ENCODE data around the gene ZC3H7A. TPM values are rescaled to one million over a fixed set of nuclear protein-coding genes. Genes with fewer than 3 reads are reported as not detected.

Gene ZC3H7A
- total and polyA plus RNA-seq, 4 donors, result 12.4 to 37.7 (median 24.7) TPM

DNA sequence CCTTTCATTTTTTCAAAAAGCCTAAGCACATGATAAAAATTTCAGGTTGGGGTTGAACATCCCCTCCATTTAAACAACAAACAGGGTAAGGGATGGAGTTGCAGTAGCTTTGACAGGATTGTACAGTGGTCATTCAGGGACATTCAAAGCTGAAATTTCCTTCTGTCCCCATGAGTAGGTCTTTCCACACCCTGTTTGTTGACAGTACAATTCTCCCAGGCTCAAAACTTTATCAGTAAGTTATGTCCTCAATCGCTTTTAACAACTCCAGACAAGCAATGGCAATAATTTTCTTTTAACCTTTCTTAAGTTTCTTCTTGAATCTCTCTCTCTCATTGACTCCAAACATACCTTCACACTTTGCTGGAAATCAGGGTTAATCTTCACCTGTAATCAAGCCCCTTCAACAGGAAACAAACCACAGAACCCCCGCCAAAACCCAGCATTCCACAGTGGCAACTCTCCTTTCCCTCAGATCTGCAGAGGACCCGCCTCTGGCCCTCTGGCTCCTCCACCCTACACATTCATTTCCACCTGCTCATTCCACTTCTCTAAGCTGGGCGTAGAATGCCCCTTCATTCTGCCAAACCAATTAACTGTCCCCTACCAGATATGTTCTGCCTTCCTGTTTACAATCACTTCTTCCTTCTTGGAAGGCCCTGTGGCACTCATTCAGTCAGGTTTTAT lies 75.1 kb downstream of the ZC3H7A start:
- H3K27me3 ChIP-seq (ENCODE audit: control insufficient read depth in 4 of 4, insufficient read depth in 4 of 4, low read length in 3 of 4), result no peaks in the 10 kb centered on the region
- TF ChIP-seq NR2F2 (IDR thresholded peaks at IDR 0.05) (no peak), YY1 (IDR thresholded peaks at IDR 0.05) (no peak), FOXA2 (IDR thresholded peaks at IDR 0.05) (no peak), HNF4A (conservative IDR thresholded peaks at IDR 0.05) (no peak), JUND (IDR thresholded peaks at IDR 0.05) (no peak), SP1 (IDR thresholded peaks at IDR 0.05) (no peak), TAF1 (conservative IDR thresholded peaks at IDR 0.05) (no peak)
- TF ChIP-seq, protein P1, sequence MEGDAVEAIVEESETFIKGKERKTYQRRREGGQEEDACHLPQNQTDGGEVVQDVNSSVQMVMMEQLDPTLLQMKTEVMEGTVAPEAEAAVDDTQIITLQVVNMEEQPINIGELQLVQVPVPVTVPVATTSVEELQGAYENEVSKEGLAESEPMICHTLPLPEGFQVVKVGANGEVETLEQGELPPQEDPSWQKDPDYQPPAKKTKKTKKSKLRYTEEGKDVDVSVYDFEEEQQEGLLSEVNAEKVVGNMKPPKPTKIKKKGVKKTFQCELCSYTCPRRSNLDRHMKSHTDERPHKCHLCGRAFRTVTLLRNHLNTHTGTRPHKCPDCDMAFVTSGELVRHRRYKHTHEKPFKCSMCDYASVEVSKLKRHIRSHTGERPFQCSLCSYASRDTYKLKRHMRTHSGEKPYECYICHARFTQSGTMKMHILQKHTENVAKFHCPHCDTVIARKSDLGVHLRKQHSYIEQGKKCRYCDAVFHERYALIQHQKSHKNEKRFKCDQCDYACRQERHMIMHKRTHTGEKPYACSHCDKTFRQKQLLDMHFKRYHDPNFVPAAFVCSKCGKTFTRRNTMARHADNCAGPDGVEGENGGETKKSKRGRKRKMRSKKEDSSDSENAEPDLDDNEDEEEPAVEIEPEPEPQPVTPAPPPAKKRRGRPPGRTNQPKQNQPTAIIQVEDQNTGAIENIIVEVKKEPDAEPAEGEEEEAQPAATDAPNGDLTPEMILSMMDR (IDR thresholded peaks at IDR 0.05; ENCODE audit: low read depth, low read length, missing input control), result no peak
- TF ChIP-seq, protein P2, sequence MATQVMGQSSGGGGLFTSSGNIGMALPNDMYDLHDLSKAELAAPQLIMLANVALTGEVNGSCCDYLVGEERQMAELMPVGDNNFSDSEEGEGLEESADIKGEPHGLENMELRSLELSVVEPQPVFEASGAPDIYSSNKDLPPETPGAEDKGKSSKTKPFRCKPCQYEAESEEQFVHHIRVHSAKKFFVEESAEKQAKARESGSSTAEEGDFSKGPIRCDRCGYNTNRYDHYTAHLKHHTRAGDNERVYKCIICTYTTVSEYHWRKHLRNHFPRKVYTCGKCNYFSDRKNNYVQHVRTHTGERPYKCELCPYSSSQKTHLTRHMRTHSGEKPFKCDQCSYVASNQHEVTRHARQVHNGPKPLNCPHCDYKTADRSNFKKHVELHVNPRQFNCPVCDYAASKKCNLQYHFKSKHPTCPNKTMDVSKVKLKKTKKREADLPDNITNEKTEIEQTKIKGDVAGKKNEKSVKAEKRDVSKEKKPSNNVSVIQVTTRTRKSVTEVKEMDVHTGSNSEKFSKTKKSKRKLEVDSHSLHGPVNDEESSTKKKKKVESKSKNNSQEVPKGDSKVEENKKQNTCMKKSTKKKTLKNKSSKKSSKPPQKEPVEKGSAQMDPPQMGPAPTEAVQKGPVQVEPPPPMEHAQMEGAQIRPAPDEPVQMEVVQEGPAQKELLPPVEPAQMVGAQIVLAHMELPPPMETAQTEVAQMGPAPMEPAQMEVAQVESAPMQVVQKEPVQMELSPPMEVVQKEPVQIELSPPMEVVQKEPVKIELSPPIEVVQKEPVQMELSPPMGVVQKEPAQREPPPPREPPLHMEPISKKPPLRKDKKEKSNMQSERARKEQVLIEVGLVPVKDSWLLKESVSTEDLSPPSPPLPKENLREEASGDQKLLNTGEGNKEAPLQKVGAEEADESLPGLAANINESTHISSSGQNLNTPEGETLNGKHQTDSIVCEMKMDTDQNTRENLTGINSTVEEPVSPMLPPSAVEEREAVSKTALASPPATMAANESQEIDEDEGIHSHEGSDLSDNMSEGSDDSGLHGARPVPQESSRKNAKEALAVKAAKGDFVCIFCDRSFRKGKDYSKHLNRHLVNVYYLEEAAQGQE (IDR thresholded peaks at IDR 0.05), result no peak
- TF ChIP-seq, protein P3, sequence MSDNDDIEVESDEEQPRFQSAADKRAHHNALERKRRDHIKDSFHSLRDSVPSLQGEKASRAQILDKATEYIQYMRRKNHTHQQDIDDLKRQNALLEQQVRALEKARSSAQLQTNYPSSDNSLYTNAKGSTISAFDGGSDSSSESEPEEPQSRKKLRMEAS (IDR thresholded peaks at IDR 0.05), result no peak
- TF ChIP-seq, protein P4, sequence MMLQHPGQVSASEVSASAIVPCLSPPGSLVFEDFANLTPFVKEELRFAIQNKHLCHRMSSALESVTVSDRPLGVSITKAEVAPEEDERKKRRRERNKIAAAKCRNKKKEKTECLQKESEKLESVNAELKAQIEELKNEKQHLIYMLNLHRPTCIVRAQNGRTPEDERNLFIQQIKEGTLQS (IDR thresholded peaks at IDR 0.05), result no peak
- H3K4me1 ChIP-seq (ENCODE audit: control insufficient read depth in 4 of 4, insufficient read depth in 4 of 4, low read length in 3 of 4), result peaks cover 8 to 36% (median 14%) of the 10 kb centered on the region in 4 donors
- no peak for DNase-seq (ENCODE audit: low spot score)
- no peak overlapping the region for H3K27ac ChIP-seq (ENCODE audit: low read depth in 1 of 2, low read length in 2 of 2)
- H3K9ac ChIP-seq (ENCODE audit: low read depth in 1 of 2, low read length in 2 of 2), result no peak overlapping the region
- peaks cover 12 to 23% (median 17%) of the 10 kb centered on the region in 4 donors for H3K36me3 ChIP-seq (ENCODE audit: control insufficient read depth in 4 of 4, insufficient read depth in 3 of 4, low read depth in 1 of 4, low read length in 3 of 4)
- 80% methylated on average over 4 of the region's 4 CpGs for WGBS
- no peaks in the 10 kb centered on the region for H3K9me3 ChIP-seq (ENCODE audit: control insufficient read depth in 4 of 4, low read length in 3 of 4)
- H3K4me3 ChIP-seq (ENCODE audit: low read depth in 1 of 3, low read length in 3 of 3), result no peak overlapping the region

DNA sequence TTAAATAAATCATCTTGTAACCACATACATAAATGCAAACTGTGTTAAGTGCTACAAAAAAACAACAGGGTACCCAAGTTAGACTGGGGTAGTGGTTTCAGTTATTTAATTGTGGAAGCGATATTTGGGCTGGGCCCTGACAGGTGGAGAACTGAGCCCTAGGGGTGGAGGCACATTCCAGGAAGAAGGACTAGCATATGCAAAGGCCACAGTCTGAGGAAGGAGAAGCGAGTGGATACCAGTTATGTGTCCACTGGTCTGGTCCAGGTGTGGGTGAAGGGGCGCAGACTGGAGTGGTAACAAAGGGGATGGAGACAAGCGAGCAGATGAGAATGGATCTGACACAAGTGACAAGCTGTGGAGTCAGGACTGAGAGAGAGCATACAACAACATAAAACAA lies 77.3 kb downstream of the ZC3H7A start:
- 99% methylated on average over 4 of the region's 4 CpGs for WGBS
- Histone ChIP-seq H3K4me1 (ENCODE audit: control insufficient read depth in 4 of 4, insufficient read depth in 4 of 4, low read length in 3 of 4) (peaks cover 4 to 25% (median 11%) of the 10 kb centered on the region in 4 donors), H3K9me3 (ENCODE audit: control insufficient read depth in 4 of 4, low read length in 3 of 4) (no peaks in the 10 kb centered on the region), H3K27me3 (ENCODE audit: control insufficient read depth in 4 of 4, insufficient read depth in 4 of 4, low read length in 3 of 4) (no peaks in the 10 kb centered on the region), H3K36me3 (ENCODE audit: control insufficient read depth in 4 of 4, insufficient read depth in 3 of 4, low read depth in 1 of 4, low read length in 3 of 4) (peaks cover 12 to 29% (median 18%) of the 10 kb centered on the region in 4 donors), H3K4me3 (ENCODE audit: low read depth in 1 of 3, low read length in 3 of 3) (no peak overlapping the region), H3K9ac (ENCODE audit: low read depth in 1 of 2, low read length in 2 of 2) (no peak overlapping the region), H3K27ac (ENCODE audit: low read depth in 1 of 2, low read length in 2 of 2) (no peak overlapping the region)
- no peak for DNase-seq (ENCODE audit: low spot score)
- TF ChIP-seq NR2F2 (IDR thresholded peaks at IDR 0.05) (no peak), EGR1 (IDR thresholded peaks at IDR 0.05; ENCODE audit: low read depth in 2 of 2) (no peak), GABPA (IDR thresholded peaks at IDR 0.05 in 1 of 2, conservative IDR thresholded peaks at IDR 0.05 in 1 of 2) (no peak), TAF1 (conservative IDR thresholded peaks at IDR 0.05) (no peak), RXRA (IDR thresholded peaks at IDR 0.05) (no peak), YY1 (IDR thresholded peaks at IDR 0.05) (no peak), HNF4G (IDR thresholded peaks at IDR 0.05) (no peak)
- TF ChIP-seq, protein P5, sequence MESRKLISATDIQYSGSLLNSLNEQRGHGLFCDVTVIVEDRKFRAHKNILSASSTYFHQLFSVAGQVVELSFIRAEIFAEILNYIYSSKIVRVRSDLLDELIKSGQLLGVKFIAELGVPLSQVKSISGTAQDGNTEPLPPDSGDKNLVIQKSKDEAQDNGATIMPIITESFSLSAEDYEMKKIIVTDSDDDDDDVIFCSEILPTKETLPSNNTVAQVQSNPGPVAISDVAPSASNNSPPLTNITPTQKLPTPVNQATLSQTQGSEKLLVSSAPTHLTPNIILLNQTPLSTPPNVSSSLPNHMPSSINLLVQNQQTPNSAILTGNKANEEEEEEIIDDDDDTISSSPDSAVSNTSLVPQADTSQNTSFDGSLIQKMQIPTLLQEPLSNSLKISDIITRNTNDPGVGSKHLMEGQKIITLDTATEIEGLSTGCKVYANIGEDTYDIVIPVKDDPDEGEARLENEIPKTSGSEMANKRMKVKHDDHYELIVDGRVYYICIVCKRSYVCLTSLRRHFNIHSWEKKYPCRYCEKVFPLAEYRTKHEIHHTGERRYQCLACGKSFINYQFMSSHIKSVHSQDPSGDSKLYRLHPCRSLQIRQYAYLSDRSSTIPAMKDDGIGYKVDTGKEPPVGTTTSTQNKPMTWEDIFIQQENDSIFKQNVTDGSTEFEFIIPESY (IDR thresholded peaks at IDR 0.05), result no peak
- TF ChIP-seq, protein P1 (IDR thresholded peaks at IDR 0.05; ENCODE audit: low read depth, low read length, missing input control), result no peak
- TF ChIP-seq, protein P3 (IDR thresholded peaks at IDR 0.05), result no peak
- TF ChIP-seq, protein P2 (IDR thresholded peaks at IDR 0.05), result no peak
